Measurements from ENCODE around the gene KCTD8.

The KCTD8 gene

DNA sequence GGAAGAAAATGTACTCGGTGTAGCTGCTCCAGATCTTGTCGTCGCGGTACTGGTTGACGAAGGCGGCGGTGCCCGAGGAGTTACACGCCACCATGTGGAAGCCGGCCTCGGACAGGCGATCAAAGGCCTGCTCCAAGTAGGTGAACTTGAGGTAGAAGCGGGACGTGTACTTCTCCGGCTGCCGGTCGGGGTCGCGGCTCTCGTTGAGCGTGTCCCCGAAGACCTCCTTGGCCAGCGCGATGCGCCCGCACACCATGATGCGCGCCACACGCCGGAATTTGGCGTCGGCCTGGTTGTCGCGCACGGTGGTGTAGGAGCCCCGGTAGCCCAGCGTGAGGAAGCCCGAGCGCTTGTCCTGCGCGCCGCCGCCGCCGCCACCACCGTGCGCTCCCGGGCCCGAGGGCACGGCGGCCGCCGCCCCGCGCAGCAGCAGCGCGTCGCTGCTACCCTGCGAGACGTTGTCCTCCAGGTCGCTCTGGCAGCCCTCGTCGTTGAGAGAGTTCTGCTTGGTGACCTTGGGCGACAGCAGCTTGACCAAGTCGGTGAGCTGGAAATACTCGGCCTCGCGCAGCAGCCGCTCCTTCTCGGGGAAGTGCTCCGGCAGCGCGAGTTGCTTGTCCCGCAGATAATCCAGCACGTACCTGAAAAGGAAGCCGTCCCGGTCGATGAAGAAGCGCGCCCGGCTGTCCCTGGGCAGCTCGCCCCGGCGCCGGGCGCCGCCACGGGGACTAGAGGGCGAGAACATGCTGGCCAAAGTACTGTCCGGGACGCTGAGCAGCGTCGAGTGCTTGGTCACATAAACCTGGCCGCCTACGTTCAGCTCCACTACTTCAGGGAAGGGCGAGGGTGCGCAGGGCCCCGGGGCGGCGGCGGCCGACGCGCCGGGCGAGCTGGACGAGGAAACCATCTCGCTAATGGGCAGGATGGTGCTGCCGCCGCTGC lies 775 bp downstream of the KCTD8 start:
- no peak overlapping the region; the same call in 1 of the 2 replicates for H3K4me3 ChIP-seq (ENCODE audit: low read depth, low read length)
- TF ChIP-seq, protein P1, sequence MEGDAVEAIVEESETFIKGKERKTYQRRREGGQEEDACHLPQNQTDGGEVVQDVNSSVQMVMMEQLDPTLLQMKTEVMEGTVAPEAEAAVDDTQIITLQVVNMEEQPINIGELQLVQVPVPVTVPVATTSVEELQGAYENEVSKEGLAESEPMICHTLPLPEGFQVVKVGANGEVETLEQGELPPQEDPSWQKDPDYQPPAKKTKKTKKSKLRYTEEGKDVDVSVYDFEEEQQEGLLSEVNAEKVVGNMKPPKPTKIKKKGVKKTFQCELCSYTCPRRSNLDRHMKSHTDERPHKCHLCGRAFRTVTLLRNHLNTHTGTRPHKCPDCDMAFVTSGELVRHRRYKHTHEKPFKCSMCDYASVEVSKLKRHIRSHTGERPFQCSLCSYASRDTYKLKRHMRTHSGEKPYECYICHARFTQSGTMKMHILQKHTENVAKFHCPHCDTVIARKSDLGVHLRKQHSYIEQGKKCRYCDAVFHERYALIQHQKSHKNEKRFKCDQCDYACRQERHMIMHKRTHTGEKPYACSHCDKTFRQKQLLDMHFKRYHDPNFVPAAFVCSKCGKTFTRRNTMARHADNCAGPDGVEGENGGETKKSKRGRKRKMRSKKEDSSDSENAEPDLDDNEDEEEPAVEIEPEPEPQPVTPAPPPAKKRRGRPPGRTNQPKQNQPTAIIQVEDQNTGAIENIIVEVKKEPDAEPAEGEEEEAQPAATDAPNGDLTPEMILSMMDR (IDR thresholded peaks at IDR 0.05; ENCODE audit: low read depth, low read length), result no peak

DNA sequence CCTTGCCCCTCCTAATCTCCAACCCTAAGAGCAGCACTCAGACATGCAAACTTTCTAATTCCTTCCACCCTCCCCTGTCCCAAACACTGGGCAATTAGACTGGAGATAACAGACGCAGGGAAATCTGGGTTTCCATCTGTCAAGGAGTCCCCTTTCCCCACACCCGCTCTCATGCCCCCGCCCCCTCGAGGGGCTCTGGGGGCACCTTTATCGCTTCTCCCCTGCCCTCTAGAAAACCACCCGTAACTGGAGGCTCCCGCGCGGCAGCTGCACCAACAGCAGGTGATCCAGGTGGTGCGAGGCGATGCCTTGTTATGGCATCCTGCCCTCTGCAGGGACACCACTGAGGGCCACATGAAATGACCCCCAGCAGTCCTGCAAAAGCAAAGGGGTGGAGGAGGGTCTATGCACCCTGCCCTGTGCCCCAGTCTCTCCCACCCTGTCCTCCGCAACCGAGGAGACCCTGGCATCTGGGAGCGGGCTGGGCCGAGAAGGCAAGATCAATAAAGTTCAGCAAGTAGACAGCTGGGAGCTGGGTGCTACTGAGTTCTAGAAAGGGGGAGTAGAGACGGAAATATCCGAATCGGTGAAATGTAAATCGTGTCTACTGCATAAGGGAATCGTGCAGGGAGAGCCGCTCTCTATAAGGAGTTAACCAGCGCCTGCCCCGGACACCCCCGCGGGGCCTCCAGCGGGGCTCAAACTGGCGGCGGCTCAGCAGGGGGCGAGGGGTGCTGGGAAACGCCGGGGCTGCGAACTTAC lies 1.6 kb downstream of the KCTD8 start:
- no peak overlapping the region for H3K4me3 ChIP-seq (ENCODE audit: low read depth, low read length)

DNA sequence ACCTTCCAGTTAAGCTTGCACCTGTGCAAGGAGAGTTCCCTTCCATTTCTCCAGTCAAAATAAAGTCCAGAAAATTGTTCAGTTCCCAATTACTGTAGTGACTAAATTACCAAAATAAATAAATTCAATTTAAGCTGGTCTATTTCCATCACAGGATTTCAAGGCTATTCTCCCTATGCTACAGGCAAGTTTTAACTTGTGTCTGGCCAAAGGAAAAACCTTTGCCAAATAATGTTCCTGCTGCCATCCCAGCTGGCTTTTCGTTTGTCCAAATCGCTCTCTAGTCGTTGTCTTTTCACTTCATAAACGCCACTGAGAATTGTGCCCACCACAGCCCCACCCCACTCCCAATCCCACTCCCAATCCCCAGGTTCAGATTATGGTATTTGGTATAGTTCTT lies 2.4 kb downstream of the KCTD8 start:
- no peak overlapping the region for H3K4me3 ChIP-seq (ENCODE audit: low read depth, low read length)
- TF ChIP-seq, protein P1 (IDR thresholded peaks at IDR 0.05; ENCODE audit: low read depth, low read length), result no peak

More for the DNA sequence above, 1.6 kb downstream of the KCTD8 start:
- TF ChIP-seq, protein P1 (IDR thresholded peaks at IDR 0.05; ENCODE audit: low read depth, low read length), result no peak

DNA sequence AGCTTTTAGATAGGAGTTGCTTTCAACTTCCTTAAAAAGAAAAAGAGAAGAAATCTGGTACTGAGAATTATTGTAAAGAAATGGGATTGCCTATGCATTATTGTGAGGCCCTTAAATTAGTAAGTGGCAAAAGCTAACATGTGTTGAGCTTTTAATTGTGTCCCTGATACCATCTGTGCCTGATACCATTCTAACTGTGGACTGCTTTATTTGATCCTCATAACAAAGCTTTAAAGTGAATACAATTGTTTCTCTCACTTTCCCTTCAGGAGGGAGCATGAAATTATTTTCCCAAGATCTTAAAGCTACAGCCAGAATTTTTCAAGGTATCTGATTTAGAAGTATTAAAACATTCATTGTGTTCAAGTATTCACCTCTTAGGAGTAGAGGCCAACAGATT lies 9.9 kb downstream of the KCTD8 start:
- TF ChIP-seq, protein P1 (IDR thresholded peaks at IDR 0.05; ENCODE audit: low read depth, low read length), result no peak
- H3K4me3 ChIP-seq (ENCODE audit: low read depth, low read length), result no peak overlapping the region

DNA sequence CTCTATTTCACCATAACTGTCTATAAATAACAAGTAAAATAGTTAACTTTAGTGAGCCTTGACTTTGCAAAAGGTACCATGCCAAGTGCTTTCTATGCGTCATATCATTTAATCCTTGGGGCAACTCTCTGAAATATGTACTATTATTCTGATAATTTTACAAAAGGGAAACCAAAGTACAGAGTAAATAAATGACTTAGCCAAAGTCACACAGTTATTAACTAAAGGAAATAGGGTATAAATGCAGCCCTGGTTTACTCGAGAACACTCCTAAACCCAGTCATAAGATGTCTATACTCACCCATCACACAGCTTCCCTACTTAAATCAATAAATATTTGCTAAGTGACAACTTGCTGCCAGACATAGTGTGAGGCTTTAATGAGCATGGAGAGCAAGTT lies 14.4 kb downstream of the KCTD8 start:
- TF ChIP-seq, protein P1 (IDR thresholded peaks at IDR 0.05; ENCODE audit: low read depth, low read length), result no peak
- no peak overlapping the region for H3K4me3 ChIP-seq (ENCODE audit: low read depth, low read length)

DNA sequence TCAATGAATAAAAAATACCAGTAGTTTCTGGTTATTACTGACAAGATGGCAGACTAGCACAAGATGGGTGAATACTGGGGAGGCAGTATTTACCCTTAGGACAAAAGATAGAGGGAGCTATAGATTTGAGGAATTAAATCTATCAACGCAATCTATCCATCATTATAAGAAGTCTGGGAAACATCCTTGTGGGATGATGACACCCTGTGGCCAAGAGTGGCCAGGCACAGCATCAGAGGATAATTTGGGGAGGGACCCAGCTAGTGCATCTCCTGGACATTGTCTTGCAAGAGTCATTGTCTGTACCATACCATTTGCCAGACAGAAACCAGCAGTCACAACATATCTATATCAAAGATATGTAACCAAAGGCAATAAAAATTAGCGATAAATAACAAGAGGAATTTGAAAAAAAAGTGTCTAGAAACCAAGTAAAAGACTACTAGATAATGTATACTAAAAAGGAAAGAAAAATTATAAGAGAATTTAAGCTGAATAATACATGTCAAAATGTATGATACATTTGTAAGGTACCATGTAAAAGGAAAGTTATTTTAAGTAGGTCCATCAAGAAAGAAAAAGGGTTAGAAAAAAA lies 22.9 kb downstream of the KCTD8 start:
- H3K4me3 ChIP-seq (ENCODE audit: low read depth, low read length), result no peak overlapping the region
- TF ChIP-seq, protein P1 (IDR thresholded peaks at IDR 0.05; ENCODE audit: low read depth, low read length), result 0 out of 2 replicates have a peak, but pooled peaks have one; percentile 5

All from WI38 (cell line).